Measurements from ENCODE around the gene OR7D2.

Gene OR7D2

DNA sequence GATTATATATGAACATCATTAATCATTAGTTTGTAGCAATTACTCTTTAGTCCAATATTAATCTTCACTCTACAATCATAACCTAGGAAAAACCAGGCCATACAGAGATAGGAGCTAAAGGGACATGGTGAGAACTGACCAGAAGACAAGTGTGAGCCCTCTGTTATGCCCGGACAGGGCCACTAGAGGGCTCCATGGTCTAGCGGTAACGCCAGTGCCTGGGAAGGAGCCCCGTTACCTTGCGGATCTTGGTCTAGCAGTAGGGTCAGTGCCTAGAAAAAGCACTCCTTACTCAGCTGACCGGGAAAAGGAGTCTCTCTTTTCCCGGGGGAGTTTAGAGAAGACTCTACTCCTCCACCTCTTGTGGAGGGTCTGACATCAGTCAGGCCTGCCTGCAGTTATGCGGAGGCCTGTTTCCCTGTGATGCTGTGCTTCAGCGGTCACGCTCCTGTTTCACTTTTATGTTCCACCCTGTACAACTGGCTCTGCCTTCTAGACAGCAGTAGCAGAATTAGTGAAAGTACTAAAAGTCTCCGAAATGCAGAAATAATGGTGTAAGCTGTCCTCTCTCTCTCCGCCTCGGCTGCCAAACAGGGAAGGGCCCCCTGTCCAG, 26.8 kb downstream of the OR7D2 start:
- peak; percentile 9 to 41 (median 20) for DNase-seq (ENCODE audit: low read depth in 3 of 3, low spot score in 1 of 3)

DNA sequence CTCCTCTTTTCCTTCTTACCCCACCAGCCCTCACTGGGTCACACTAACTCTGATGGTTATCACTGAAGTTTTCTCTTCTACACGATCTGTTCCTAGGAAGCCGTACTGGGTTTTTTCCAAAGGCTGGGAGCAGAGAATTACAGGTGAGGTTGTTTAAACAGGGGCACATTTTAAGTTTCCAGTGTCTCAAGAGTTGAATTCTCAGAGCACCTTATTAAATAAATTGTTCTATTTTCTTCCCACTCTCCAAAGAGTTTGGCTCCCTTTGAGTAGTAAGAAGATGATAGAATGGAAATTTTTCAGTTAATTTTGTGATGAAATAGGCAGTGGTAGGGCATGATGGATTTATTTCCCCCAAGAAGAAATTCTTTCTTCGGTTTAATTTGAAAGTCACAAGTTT, 40.7 kb downstream of the OR7D2 start, which contains the start of gene OR7D4:
Gene OR7D4 (minus strand): TSS at position 101 of the 400 bp plus-strand sequence. CDS start 4,752 bp downstream, outside the sequence.
- no peak for DNase-seq (ENCODE audit: low read depth in 3 of 3, low spot score in 1 of 3)

Measured in stimulated activated CD4-positive, alpha-beta T cell treated with anti-CD3 and anti-CD28 coated beads, TNF-alpha, amount 100 ng/mL, for 1 hour (primary cell).